PC-3 (cell line): ENCODE data around the gene ATP10A. TPM values are rescaled to one million over a fixed set of nuclear protein-coding genes. Genes with fewer than 3 reads are reported as not detected.

Source experiments
- ATAC-seq: fragments of 200-7000 bp; cut with Tn5 transposase; 2 replicates; pipeline ENCODE4 v1.9.1; 2020; ENCODE audit warnings: mild to moderate bottlenecking, moderate library complexity
- BruUV-seq: library from RNA; stranded (reverse); fragments of 400-500 nt; replicated peaks from 2 replicates; lab custom pipeline; 2021; lab: Mats Ljungman, UMichigan
- CTCF ChIA-PET: fragments of 300-600 bp; sonication (Branson Sonifier 250); formaldehyde crosslinking; loops from one replicate; lab custom pipeline; 2022; ENCODE audit warnings: antibody characterized with exemption; lab: Charles Lee
- POLR2A ChIA-PET: fragments of 300-600 bp; sonication (Branson Sonifier 250); formaldehyde crosslinking; loops from one replicate; lab custom pipeline; 2022; ENCODE audit warnings: antibody characterized with exemption; ENCODE audit not compliant: unreplicated experiment; lab: Charles Lee
- DNase-seq: peaks from one replicate; pipeline ENCODE4 v3.0.0-alpha.2; 2015
- H2AFZ ChIP-seq: fragments of 300-600 bp; sonication (generic); 2 replicates; pipeline ENCODE4 v1.6.0; 2016; ENCODE audit warnings: antibody characterized with exemption, low read length
- H3F3A ChIP-seq: fragments of 300-600 bp; sonication (generic); one replicate; pipeline ENCODE4 v1.6.0; 2017; ENCODE audit warnings: antibody characterized with exemption, low read length, control low read depth, mild to moderate bottlenecking; ENCODE audit not compliant: unreplicated experiment
- H3K27ac ChIP-seq: fragments of 300-600 bp; sonication (generic); 2 replicates; pipeline ENCODE4 v1.5.1; 2016; ENCODE audit warnings: mild to moderate bottlenecking, low read length
- H3K27me3 ChIP-seq: fragments of 300-600 bp; sonication (generic); 2 replicates; pipeline ENCODE4 v1.6.1; 2016; ENCODE audit warnings: low read length, mixed read lengths
- H3K36me3 ChIP-seq: fragments of 300-600 bp; sonication (generic); 2 replicates; pipeline ENCODE4 v1.6.1; 2016; ENCODE audit warnings: low read depth, mixed run types, low read length, mixed read lengths
- H3K4me1 ChIP-seq: fragments of 300-600 bp; sonication (generic); 2 replicates; pipeline ENCODE4 v1.5.1; 2016; ENCODE audit warnings: low read length; ENCODE audit not compliant: insufficient read depth
- H3K4me2 ChIP-seq: fragments of 300-600 bp; sonication (generic); 2 replicates; pipeline ENCODE4 v1.6.0; 2016; ENCODE audit warnings: low read length
- H3K4me3 ChIP-seq: fragments of 300-600 bp; sonication (generic); 2 replicates; pipeline ENCODE4 v1.5.1; 2016; ENCODE audit warnings: mild to moderate bottlenecking, low read length, mixed read lengths
- H3K79me2 ChIP-seq: fragments of 300-600 bp; sonication (generic); 2 replicates; pipeline ENCODE4 v1.6.1; 2017; ENCODE audit warnings: low read length, mixed read lengths
- H3K9ac ChIP-seq: fragments of 300-600 bp; sonication (generic); 2 replicates; pipeline ENCODE4 v1.6.0; 2016; ENCODE audit warnings: mild to moderate bottlenecking, low read length
- H3K9me2 ChIP-seq: fragments of 300-600 bp; sonication (generic); replicated peaks from 2 replicates; pipeline ENCODE4 v1.6.1; 2016; ENCODE audit warnings: mixed run types, low read length, mixed read lengths
- H3K9me3 ChIP-seq: fragments of 300-600 bp; sonication (generic); 2 replicates; pipeline ENCODE4 v1.6.1; 2016; ENCODE audit warnings: low read length, mixed read lengths
- H4K20me1 ChIP-seq: fragments of 300-600 bp; sonication (generic); 2 replicates; pipeline ENCODE4 v1.6.1; 2016; ENCODE audit warnings: low read length, mixed read lengths
- EZH2 ChIP-seq: fragments of 300-600 bp; sonication (generic); IDR thresholded peaks from one replicate; pipeline ENCODE4 v1.6.1; 2017; ENCODE audit warnings: antibody characterized with exemption, mild to moderate bottlenecking, low read length; ENCODE audit not compliant: unreplicated experiment
- EZH2phosphoT487 ChIP-seq: fragments of 300-600 bp; sonication (generic); IDR thresholded peaks from 2 replicates; pipeline ENCODE4 v1.6.1; 2018; ENCODE audit warnings: mild to moderate bottlenecking, antibody characterized with exemption, low read length, borderline replicate concordance
- intact Hi-C: fragments of 100-400 bp; cut with micrococcal nuclease; formaldehyde crosslinking; loops from 2 replicates; pipeline ENCODE4 v1.9.0; 2023
- total RNA-seq: library from RNA; depleted of rRNA; stranded (reverse); fragments of >200 nt; gene quantifications from 2 replicates; pipeline ENCODE4 v1.2.3, GENCODE V29; 2014
- TF ChIP-seq, protein P1 (sequence below): fragments of 300-600 bp; sonication (generic); conservative IDR thresholded peaks from 2 replicates; pipeline ENCODE4 v1.5.1; 2017; ENCODE audit warnings: antibody characterized with exemption, low read depth, mild to moderate bottlenecking, low read length

ATP10A gene
- total RNA-seq, 1 experiment from 2014 or later, result 2.6 TPM

DNA sequence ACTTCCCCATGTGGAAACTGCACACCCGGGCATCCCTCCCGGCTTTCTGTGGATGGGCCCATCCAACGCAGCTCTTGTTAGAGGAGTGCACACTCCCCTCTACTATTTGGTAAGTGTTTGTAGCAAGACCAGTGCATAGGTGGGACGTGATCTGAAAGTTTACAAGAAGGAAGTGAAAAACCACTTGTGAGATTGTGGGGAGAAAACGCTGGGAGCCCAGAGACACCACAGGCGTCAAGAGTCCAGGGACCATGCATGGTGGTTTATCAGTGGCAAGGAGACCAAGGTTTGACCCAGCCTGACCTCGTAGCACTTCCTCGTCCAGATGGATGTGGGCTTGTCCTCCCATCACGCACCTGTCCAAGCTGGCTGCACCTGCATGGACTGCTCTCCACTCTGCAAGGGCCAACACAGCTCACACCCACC lies 51.6 kb downstream of the ATP10A start:
- H3K36me3 ChIP-seq, result no peaks in the 10 kb centered on the region
- TF ChIP-seq, protein P1, sequence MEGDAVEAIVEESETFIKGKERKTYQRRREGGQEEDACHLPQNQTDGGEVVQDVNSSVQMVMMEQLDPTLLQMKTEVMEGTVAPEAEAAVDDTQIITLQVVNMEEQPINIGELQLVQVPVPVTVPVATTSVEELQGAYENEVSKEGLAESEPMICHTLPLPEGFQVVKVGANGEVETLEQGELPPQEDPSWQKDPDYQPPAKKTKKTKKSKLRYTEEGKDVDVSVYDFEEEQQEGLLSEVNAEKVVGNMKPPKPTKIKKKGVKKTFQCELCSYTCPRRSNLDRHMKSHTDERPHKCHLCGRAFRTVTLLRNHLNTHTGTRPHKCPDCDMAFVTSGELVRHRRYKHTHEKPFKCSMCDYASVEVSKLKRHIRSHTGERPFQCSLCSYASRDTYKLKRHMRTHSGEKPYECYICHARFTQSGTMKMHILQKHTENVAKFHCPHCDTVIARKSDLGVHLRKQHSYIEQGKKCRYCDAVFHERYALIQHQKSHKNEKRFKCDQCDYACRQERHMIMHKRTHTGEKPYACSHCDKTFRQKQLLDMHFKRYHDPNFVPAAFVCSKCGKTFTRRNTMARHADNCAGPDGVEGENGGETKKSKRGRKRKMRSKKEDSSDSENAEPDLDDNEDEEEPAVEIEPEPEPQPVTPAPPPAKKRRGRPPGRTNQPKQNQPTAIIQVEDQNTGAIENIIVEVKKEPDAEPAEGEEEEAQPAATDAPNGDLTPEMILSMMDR, result no peak
- TF ChIP-seq EZH2, result no peak
- TF ChIP-seq EZH2phosphoT487, result no peak
- H3K9ac ChIP-seq, result no peak overlapping the region
- no peaks in the 10 kb centered on the region for H3K27me3 ChIP-seq
- ATAC-seq (no peak), DNase-seq (no peak)
- H3K4me2 ChIP-seq, result no peak overlapping the region
- H3K9me2 ChIP-seq, result no peaks in the 10 kb centered on the region
- no peak overlapping the region for H2AFZ ChIP-seq
- no peak overlapping the region for H3K27ac ChIP-seq
- no peaks in the 10 kb centered on the region for H3F3A ChIP-seq
- BruUV-seq, result no TSS peak
- H3K9me3 ChIP-seq, result no peaks in the 10 kb centered on the region
- no peak overlapping the region for H3K4me3 ChIP-seq
- H4K20me1 ChIP-seq, result no peaks in the 10 kb centered on the region
- H3K79me2 ChIP-seq, result no peaks in the 10 kb centered on the region
- no peaks in the 10 kb centered on the region for H3K4me1 ChIP-seq
- CTCF ChIA-PET, result no interaction called here
- intact Hi-C loops, result no loop called here
- POLR2A ChIA-PET, result no interaction called here

DNA sequence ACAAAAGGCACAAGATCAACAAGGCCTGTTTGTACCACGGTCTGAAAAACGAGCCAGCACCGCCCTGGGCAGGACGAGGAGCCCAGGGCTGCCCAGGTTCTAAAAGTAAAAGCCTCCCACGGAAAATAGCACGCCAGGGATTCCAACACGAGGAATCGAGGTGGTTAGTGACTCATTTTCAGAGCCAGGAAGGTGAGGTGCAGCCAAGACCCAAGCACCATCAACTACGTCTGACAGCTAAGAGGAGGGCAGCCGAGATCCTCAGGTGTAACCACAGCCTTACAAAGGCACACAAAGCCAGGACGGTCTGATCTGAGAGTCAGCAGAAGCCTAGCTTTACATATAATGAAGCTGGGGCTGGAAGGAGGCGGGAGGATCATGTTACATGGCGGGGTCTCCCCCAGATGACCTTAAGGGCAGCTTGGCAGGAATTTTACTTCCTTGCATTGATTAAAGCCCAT lies 52.5 kb downstream of the ATP10A start:
- DNase-seq, result no peak
- intact Hi-C loops, result no loop called here
- H3K27ac ChIP-seq, result no peak overlapping the region
- no peaks in the 10 kb centered on the region for H3K36me3 ChIP-seq
- H3K4me3 ChIP-seq, result no peak overlapping the region
- TF ChIP-seq EZH2, result no peak
- TF ChIP-seq, protein P1, result no peak
- TF ChIP-seq EZH2phosphoT487, result no peak
- ATAC-seq, result no peak
- H4K20me1 ChIP-seq, result no peaks in the 10 kb centered on the region
- no peak overlapping the region for H2AFZ ChIP-seq
- CTCF ChIA-PET, result no interaction called here
- no peak overlapping the region for H3K9ac ChIP-seq
- no peaks in the 10 kb centered on the region for H3K27me3 ChIP-seq
- no peaks in the 10 kb centered on the region for H3K9me3 ChIP-seq
- no TSS peak for BruUV-seq
- no peaks in the 10 kb centered on the region for H3K4me1 ChIP-seq
- POLR2A ChIA-PET, result no interaction called here
- H3K4me2 ChIP-seq, result no peak overlapping the region
- H3F3A ChIP-seq, result no peaks in the 10 kb centered on the region
- no peaks in the 10 kb centered on the region for H3K79me2 ChIP-seq
- no peaks in the 10 kb centered on the region for H3K9me2 ChIP-seq

DNA sequence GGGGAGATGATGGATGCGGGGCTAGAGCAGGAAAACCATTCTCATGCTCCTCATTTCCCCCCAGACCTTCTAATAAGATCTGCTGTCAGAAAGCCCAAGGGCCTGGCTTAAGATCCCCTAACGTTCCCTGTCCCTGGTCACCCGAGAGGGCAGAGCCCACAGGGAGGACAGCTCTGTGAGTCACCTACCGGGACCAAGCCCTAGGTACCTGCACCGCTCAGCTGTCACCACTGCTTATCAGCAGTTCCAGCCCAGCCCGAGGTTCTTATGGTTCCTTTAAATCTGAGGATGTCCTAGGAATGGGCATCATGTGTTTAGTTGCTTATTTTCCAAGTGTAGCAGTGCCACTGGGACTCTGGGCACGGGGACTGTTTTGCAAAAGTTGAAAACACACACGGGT lies 53.0 kb downstream of the ATP10A start:
- H3K4me1 ChIP-seq, result no peaks in the 10 kb centered on the region
- CTCF ChIA-PET, result no interaction called here

More for the DNA sequence above, 53.0 kb downstream of the ATP10A start:
- Histone ChIP-seq H3K9me3 (no peaks in the 10 kb centered on the region), H3K9ac (no peak overlapping the region), H3K9me2 (no peaks in the 10 kb centered on the region), H3K27ac (no peak overlapping the region), H2AFZ (no peak overlapping the region), H3K79me2 (no peaks in the 10 kb centered on the region), H3K4me2 (no peak overlapping the region), H4K20me1 (no peaks in the 10 kb centered on the region), H3K36me3 (no peaks in the 10 kb centered on the region), H3K4me3 (no peak overlapping the region), H3F3A (no peaks in the 10 kb centered on the region), H3K27me3 (no peaks in the 10 kb centered on the region)
- no TSS peak for BruUV-seq
- POLR2A ChIA-PET, result no interaction called here
- DNase-seq, result no peak
- intact Hi-C loops, result no loop called here
- ATAC-seq, result no peak
- TF ChIP-seq EZH2phosphoT487 (no peak), EZH2 (no peak)
- TF ChIP-seq, protein P1, result no peak
